Activated T-helper 17 cell treated with anti-CD3 and anti-CD28 coated beads, Interleukin-2, amount 50 U/mL, for 72 hours (primary cell): ENCODE results near the gene CTNND2. TPM values are rescaled to one million over a fixed set of nuclear protein-coding genes. Genes with fewer than 3 reads are reported as not detected.

ENCODE experiments used
- ATAC-seq: fragments of 150-1000 bp; cut with Tn5 transposase; replicated peaks from 2 replicates; pipeline ENCODE4 v1.10.0; 2021; ENCODE audit warnings: mild to moderate bottlenecking, moderate library complexity
- H3K27ac Mint-ChIP-seq: one replicate; pipeline ENCODE4 v1.8.0; 2022; ENCODE audit warnings: mixed read lengths
- H3K27me3 Mint-ChIP-seq: one replicate; pipeline ENCODE4 v1.8.0; 2022; ENCODE audit warnings: mixed read lengths
- H3K36me3 Mint-ChIP-seq: one replicate; pipeline ENCODE4 v1.8.0; 2022; ENCODE audit warnings: low read depth, mild to moderate bottlenecking, mixed read lengths
- H3K4me1 Mint-ChIP-seq: one replicate; pipeline ENCODE4 v1.8.0; 2022; ENCODE audit warnings: mixed read lengths
- H3K4me3 Mint-ChIP-seq: one replicate; pipeline ENCODE4 v1.8.0; 2022; ENCODE audit warnings: mild to moderate bottlenecking, mixed read lengths
- H3K9me3 Mint-ChIP-seq: one replicate; pipeline ENCODE4 v1.8.0; 2022; ENCODE audit warnings: mixed read lengths
- total RNA-seq, 2 donors: library from RNA; stranded (reverse); gene quantifications; one replicate each; pipeline ENCODE4 v1.2.3, GENCODE V29; 2022

Gene CTNND2
- total RNA-seq, 2 donors from 2014 or later, result 0.21 to 0.39 TPM

GRCh38 chr5:11234501-11234911 is 669.7 kb downstream of the CTNND2 start:
- H3K27me3 Mint-ChIP-seq, result no peaks in the 10 kb centered on the region
- peak; percentile 60 for ATAC-seq
- peak overlapping the region; percentile 61 for H3K27ac Mint-ChIP-seq
- H3K4me3 Mint-ChIP-seq, result peak overlapping the region; percentile 45
- peaks cover 33% of the 10 kb centered on the region for H3K4me1 Mint-ChIP-seq
- H3K9me3 Mint-ChIP-seq, result peaks cover 5% of the 10 kb centered on the region
- H3K36me3 Mint-ChIP-seq, result no peaks in the 10 kb centered on the region

GRCh38 chr5:11230890-11231289 is 673.4 kb downstream of the CTNND2 start:
- Mint-ChIP-seq H3K27ac (no peak overlapping the region), H3K36me3 (no peaks in the 10 kb centered on the region), H3K4me3 (no peak overlapping the region), H3K27me3 (no peaks in the 10 kb centered on the region), H3K9me3 (peaks cover 5% of the 10 kb centered on the region), H3K4me1 (peaks cover 33% of the 10 kb centered on the region)
- no peak for ATAC-seq

DNA sequence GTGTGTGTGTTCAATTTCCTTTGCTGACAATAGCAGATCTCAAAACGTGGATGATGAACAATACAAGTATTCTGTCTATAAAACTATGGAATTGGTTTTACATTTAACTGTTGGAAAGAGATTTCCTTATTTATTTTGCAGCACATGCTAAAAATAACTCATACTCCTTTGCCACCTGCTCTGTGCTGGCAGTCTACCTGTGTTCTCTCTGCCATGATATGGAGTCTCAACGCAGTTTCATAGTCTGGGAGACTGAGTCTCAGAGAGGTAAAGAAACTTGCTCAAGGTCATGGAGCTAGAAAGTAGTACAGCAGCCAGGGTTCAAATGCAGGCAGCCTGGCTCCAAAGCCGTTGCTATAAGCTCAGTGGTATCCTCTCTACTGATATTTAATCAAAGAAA is 677.2 kb downstream of the CTNND2 start:
- H3K27me3 Mint-ChIP-seq, result no peaks in the 10 kb centered on the region
- H3K27ac Mint-ChIP-seq, result no peak overlapping the region
- H3K4me1 Mint-ChIP-seq, result peaks cover 6% of the 10 kb centered on the region
- peaks cover 5% of the 10 kb centered on the region for H3K9me3 Mint-ChIP-seq
- ATAC-seq, result no peak
- H3K4me3 Mint-ChIP-seq, result no peak overlapping the region
- H3K36me3 Mint-ChIP-seq, result no peaks in the 10 kb centered on the region

GRCh38 chr5:11224436-11225187 is 679.6 kb downstream of the CTNND2 start:
- Mint-ChIP-seq H3K4me1 (no peaks in the 10 kb centered on the region), H3K27me3 (no peaks in the 10 kb centered on the region), H3K9me3 (no peaks in the 10 kb centered on the region), H3K27ac (no peak overlapping the region), H3K36me3 (no peaks in the 10 kb centered on the region), H3K4me3 (no peak overlapping the region)
- no peak for ATAC-seq

GRCh38 chr5:11222169-11222568 is 682.1 kb downstream of the CTNND2 start:
- H3K4me1 Mint-ChIP-seq, result no peaks in the 10 kb centered on the region
- H3K27ac Mint-ChIP-seq, result no peak overlapping the region
- no peaks in the 10 kb centered on the region for H3K36me3 Mint-ChIP-seq
- peak; percentile 62 for ATAC-seq
- H3K9me3 Mint-ChIP-seq, result no peaks in the 10 kb centered on the region
- H3K4me3 Mint-ChIP-seq, result no peak overlapping the region
- no peaks in the 10 kb centered on the region for H3K27me3 Mint-ChIP-seq

- no peaks in the 10 kb centered on the region for H3K36me3 Mint-ChIP-seq
- H3K27ac Mint-ChIP-seq, result no peak overlapping the region
- H3K4me3 Mint-ChIP-seq, result no peak overlapping the region
- no peaks in the 10 kb centered on the region for H3K9me3 Mint-ChIP-seq
- no peak for ATAC-seq
- H3K27me3 Mint-ChIP-seq, result peaks cover 4% of the 10 kb centered on the region
- peaks cover 3% of the 10 kb centered on the region for H3K4me1 Mint-ChIP-seq
Measured at GRCh38 chr5:11214864-11215644, 689.2 kb downstream of the CTNND2 start.

GRCh38 chr5:11212706-11213105 is 691.5 kb downstream of the CTNND2 start:
- no peak overlapping the region for H3K4me3 Mint-ChIP-seq
- H3K4me1 Mint-ChIP-seq, result peaks cover 3% of the 10 kb centered on the region
- no peaks in the 10 kb centered on the region for H3K36me3 Mint-ChIP-seq
- H3K27me3 Mint-ChIP-seq, result peaks cover 4% of the 10 kb centered on the region
- no peaks in the 10 kb centered on the region for H3K9me3 Mint-ChIP-seq
- no peak for ATAC-seq
- no peak overlapping the region for H3K27ac Mint-ChIP-seq

DNA sequence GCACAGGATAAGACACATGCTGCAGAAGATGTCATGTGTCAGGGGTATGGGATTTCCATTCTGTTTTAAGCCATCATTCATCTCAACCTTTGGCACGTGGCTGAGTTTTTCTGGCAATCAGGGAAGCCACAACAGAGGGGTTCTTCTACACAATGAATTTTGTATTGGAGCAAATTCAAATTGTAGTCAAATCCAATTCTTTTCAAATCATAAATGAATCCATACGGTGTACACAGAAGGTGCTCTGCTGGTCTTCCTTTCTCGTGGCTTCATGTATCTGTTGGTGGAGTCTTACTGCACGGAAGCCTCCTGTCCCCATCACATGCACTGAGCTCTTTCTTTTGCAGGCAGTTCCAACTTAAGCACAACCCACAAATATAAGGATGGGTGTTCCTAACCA is 706.5 kb downstream of the CTNND2 start:
- Mint-ChIP-seq H3K27me3 (no peaks in the 10 kb centered on the region), H3K27ac (no peak overlapping the region), H3K36me3 (no peaks in the 10 kb centered on the region), H3K4me3 (no peak overlapping the region), H3K9me3 (no peaks in the 10 kb centered on the region), H3K4me1 (no peaks in the 10 kb centered on the region)
- ATAC-seq, result no peak

GRCh38 chr5:11191673-11192072 is 712.6 kb downstream of the CTNND2 start:
- Mint-ChIP-seq H3K27ac (no peak overlapping the region), H3K27me3 (no peaks in the 10 kb centered on the region), H3K9me3 (no peaks in the 10 kb centered on the region), H3K4me1 (no peaks in the 10 kb centered on the region), H3K36me3 (no peaks in the 10 kb centered on the region), H3K4me3 (no peak overlapping the region)
- no peak for ATAC-seq

- H3K27ac Mint-ChIP-seq, result no peak overlapping the region
- ATAC-seq, result no peak
- H3K9me3 Mint-ChIP-seq, result no peaks in the 10 kb centered on the region
- H3K36me3 Mint-ChIP-seq, result no peaks in the 10 kb centered on the region
- no peak overlapping the region for H3K4me3 Mint-ChIP-seq
- H3K27me3 Mint-ChIP-seq, result peaks cover 4% of the 10 kb centered on the region
- H3K4me1 Mint-ChIP-seq, result peaks cover 8% of the 10 kb centered on the region
Measured at GRCh38 chr5:11182441-11183080, 721.7 kb downstream of the CTNND2 start.

- H3K4me1 Mint-ChIP-seq, result peaks cover 8% of the 10 kb centered on the region
- no peaks in the 10 kb centered on the region for H3K9me3 Mint-ChIP-seq
- H3K27me3 Mint-ChIP-seq, result peaks cover 4% of the 10 kb centered on the region
- H3K36me3 Mint-ChIP-seq, result no peaks in the 10 kb centered on the region
- ATAC-seq, result no peak
- no peak overlapping the region for H3K4me3 Mint-ChIP-seq
- H3K27ac Mint-ChIP-seq, result no peak overlapping the region
Measured at GRCh38 chr5:11181940-11182339, 722.3 kb downstream of the CTNND2 start.

- Mint-ChIP-seq H3K4me3 (no peak overlapping the region), H3K4me1 (peaks cover 8% of the 10 kb centered on the region), H3K27me3 (peaks cover 4% of the 10 kb centered on the region), H3K36me3 (no peaks in the 10 kb centered on the region), H3K27ac (no peak overlapping the region), H3K9me3 (no peaks in the 10 kb centered on the region)
- no peak for ATAC-seq
Measured at GRCh38 chr5:11180890-11181289, 723.4 kb downstream of the CTNND2 start.

DNA sequence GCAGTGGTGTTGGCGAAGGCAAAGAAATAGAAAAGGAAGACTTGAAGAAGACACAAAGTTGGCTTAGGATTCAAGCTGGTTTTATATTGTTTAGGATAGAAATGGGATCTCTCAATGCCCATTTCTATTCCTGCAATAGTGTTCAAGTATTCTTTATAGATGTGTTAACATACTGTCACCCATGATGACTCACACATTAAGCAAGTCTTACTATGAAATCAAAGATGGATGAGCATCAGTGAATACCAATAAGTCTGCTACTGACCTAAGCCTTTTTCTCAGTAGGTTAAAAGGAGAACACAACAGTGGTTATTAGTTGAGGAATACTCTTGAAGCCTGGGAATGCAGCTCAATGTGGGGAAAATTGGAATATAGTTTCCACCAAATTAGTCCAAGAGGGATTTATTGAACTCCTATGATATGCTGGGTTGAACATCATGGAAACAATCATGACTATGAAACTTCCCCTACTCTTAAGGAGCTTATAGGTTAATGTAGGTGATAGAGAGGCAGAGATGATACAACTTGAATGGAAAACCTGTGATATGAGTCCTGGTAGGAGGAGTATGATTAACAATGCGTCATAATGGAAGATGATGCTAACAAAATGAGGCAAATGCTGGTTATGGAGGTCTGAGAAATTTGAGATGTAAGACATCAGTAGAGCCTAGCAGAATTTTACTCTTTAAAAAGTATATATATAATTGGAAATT is 726.1 kb downstream of the CTNND2 start:
- Mint-ChIP-seq H3K27ac (no peak overlapping the region), H3K27me3 (no peaks in the 10 kb centered on the region), H3K4me1 (peaks cover 8% of the 10 kb centered on the region), H3K36me3 (no peaks in the 10 kb centered on the region), H3K9me3 (no peaks in the 10 kb centered on the region), H3K4me3 (no peak overlapping the region)
- peak; percentile 76 for ATAC-seq

- Mint-ChIP-seq H3K4me1 (peaks cover 6% of the 10 kb centered on the region), H3K27me3 (peaks cover 4% of the 10 kb centered on the region), H3K27ac (no peak overlapping the region), H3K9me3 (no peaks in the 10 kb centered on the region), H3K36me3 (no peaks in the 10 kb centered on the region), H3K4me3 (no peak overlapping the region)
- no peak for ATAC-seq
Measured at GRCh38 chr5:11174591-11174990, 729.7 kb downstream of the CTNND2 start.
